ENCODE results near the gene CD46. TPM values are rescaled to one million over a fixed set of nuclear protein-coding genes. Genes with fewer than 3 reads are reported as not detected.
A peak's percentile ranks its signal among the peaks of the same experiment; 100 is the strongest.

CD46 gene
- total RNA-seq, 5 donors from 2014 or later (not counting 1 experiment from before 2014, with no cell fraction given) = 123 to 152 (median 145) TPM

DNA sequence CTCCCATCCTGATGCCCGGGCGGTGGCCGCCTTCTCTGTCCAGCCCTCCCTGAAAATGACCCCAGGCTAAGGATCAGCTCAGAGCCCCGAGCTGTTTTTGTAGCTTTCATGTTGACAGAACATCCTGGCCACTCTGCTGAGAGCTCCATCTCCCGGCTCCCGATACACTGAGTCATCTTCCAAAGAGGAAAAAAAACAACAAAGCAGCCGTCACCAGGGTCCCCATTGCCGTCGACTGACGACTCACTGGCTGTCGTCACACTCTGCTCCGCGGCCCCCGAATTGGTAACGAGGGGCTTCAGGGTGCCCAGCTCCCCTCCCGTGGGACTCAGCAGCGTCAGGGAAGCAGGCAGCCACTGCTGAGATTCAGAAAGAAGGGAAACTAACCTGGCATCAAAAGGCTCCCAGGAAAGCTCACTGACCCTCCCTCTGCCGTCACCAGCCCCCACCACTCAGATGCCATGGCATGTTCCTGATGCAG, 67.2 kb downstream of the CD46 start:
- H3K36me3 ChIP-seq (ENCODE audit: control insufficient read depth in 2 of 2, extremely low read depth in 1 of 2, insufficient read depth in 1 of 2, low read length in 1 of 2) = peaks cover 16 to 56% of the 10 kb centered on the region in 2 donors
- Mint-ChIP-seq H3K9me3 (no peaks in the 10 kb centered on the region), H3K4me3 (no peak overlapping the region), H3K27me3 (peaks cover 2 to 4% of the 10 kb centered on the region in 2 donors), H3K4me1 (peaks cover 80 to 93% (median 91%) of the 10 kb centered on the region in 3 donors), H3K27ac (no peak overlapping the region), H3K36me3 (peaks cover 71% of the 10 kb centered on the region)
- ChIA-PET POLR2A (interaction anchor here in 1 of 2 donors (0.6 to 1.5 kb wide), 2 partner anchors 33 to 1209 kb away, joined by 3 to 5 read pairs; no protein-coding TSS in a partner anchor), CTCF (interaction anchor here in 1 of 2 donors (1.0 kb wide), 3 partner anchors 11 to 66 kb away, joined by 3 to 6 read pairs (median 3); no protein-coding TSS in a partner anchor)
- peaks cover 0 to 66% of the 10 kb centered on the region in 2 experiments for H3K4me1 ChIP-seq (ENCODE audit: control insufficient read depth in 1 of 2, extremely low read depth in 1 of 2, insufficient read depth in 2 of 2, low read length in 2 of 2)
- no peaks in the 10 kb centered on the region for H3K27me3 ChIP-seq (replicated peaks in 1 of 2; ENCODE audit: control insufficient read depth in 2 of 2, extremely low read depth in 1 of 2, insufficient read depth in 2 of 2, low read length in 1 of 2)
- ATAC-seq (replicated peaks in 1 of 4) = no peak
- DNase-seq = peak in 1 of 35 experiments; percentile 16
- no peak overlapping the region for H3K4me3 ChIP-seq (ENCODE audit: control insufficient read depth in 1 of 2, extremely low read depth in 1 of 2, low read length in 1 of 2)
- 95% methylated on average over 17 of the region's 18 CpGs for WGBS (ENCODE audit: insufficient coverage)
- no peak overlapping the region for H3K27ac ChIP-seq (ENCODE audit: low read length)
- H3K9me3 ChIP-seq = no peaks in the 10 kb centered on the region

DNA sequence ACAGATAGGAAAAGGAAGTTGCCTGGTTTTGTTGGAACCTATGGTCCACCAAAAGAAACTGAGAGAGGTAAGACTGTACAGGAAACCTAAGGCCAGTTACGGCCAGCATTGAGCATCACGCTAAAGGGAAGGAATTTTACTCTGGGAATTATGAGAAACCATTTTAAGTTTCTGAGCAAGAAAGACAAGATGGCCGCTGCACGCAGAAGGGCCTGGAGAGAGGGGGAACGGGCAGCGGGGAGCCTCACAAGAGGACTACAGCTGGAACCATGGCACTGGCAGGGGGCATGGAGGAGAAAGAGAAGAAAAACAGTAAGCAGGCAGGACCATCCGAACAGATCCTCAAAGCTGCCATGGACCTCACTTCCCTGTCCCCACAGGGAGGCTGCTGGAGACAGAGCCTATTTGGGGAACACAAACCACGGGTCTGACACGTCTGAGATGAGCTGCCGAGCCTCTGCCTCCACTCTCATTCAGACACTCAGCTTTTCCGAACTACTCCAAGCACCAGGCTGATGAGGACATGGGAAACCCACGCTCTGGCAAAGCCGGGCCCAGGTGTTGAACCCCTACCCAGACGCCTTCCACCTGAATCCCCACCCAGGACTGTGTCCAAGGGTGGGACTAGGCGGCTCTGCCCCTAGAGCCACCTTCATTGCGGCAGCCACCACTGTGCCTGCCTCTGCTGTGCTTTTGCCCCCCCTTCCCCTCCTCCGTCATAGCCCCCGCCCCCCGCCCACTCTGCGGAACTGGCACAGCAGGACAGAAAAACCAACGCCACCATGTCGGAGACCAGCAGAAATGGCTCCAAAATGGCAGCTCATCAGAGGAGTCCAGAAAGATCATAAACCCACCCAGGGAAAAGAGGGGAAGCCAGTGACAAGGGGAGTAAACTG, 69.0 kb downstream of the CD46 start:
- Histone ChIP-seq H3K4me3 (ENCODE audit: control insufficient read depth in 1 of 2, extremely low read depth in 1 of 2, low read length in 1 of 2) (no peak overlapping the region), H3K4me1 (ENCODE audit: control insufficient read depth in 1 of 2, extremely low read depth in 1 of 2, insufficient read depth in 2 of 2, low read length in 2 of 2) (peaks cover 8 to 76% of the 10 kb centered on the region in 2 experiments), H3K36me3 (ENCODE audit: control insufficient read depth in 2 of 2, extremely low read depth in 1 of 2, insufficient read depth in 1 of 2, low read length in 1 of 2) (peaks cover 9 to 38% of the 10 kb centered on the region in 2 donors), H3K27me3 (replicated peaks in 1 of 2; ENCODE audit: control insufficient read depth in 2 of 2, extremely low read depth in 1 of 2, insufficient read depth in 2 of 2, low read length in 1 of 2) (no peaks in the 10 kb centered on the region), H3K9me3 (no peaks in the 10 kb centered on the region), H3K27ac (ENCODE audit: low read length) (no peak overlapping the region)
- peak overlapping the region; percentile 34 to 96 (median 92) for H3K4me3 Mint-ChIP-seq
- POLR2A ChIA-PET = no interaction called here
- H3K27me3 Mint-ChIP-seq = peaks cover 2 to 4% of the 10 kb centered on the region in 2 donors
- CTCF ChIA-PET = no interaction called here
- WGBS (ENCODE audit: insufficient coverage) = 96% methylated on average over 12 of the region's 22 CpGs
- H3K27ac Mint-ChIP-seq = peak overlapping the region; percentile 68 to 83
- no peaks in the 10 kb centered on the region for H3K9me3 Mint-ChIP-seq
- H3K4me1 Mint-ChIP-seq = peaks cover 88 to 93% (median 91%) of the 10 kb centered on the region in 3 donors
- DNase-seq = no peak
- H3K36me3 Mint-ChIP-seq = peaks cover 53% of the 10 kb centered on the region
- no peak for ATAC-seq (replicated peaks in 1 of 4)

DNA sequence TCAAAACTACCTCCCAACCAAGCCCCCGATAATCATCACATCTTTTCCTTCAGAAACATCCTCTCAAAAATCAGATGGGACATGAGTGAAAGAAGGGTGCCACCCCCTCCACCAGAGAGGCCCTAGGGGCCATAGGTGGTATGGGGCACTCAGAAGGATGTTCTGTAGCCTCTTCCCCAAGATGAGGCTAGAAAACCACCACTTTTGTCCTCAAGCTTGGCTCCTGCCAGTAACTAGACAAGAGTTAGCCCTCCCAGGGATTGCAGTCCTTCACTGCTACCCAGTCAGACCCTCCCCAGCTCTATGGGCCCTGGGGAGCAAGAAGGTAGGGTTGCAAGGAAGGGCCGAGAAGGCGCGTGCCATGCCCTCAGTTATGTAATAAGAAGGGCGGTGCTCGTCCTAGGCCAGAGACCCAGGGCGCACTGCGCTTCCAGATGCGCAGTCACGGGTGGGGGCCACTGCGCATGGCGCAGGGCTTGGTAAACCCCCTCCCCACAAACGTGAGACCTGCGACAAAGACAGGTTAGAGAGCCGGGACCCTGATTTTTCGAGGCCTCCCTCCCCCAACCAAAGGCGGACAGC, 69.7 kb downstream of the CD46 start:
- Histone ChIP-seq H3K27ac (ENCODE audit: low read length) (no peak overlapping the region), H3K4me1 (ENCODE audit: control insufficient read depth in 1 of 2, extremely low read depth in 1 of 2, insufficient read depth in 2 of 2, low read length in 2 of 2) (peaks cover 14 to 76% of the 10 kb centered on the region in 2 experiments), H3K9me3 (no peaks in the 10 kb centered on the region), H3K4me3 (ENCODE audit: control insufficient read depth in 1 of 2, extremely low read depth in 1 of 2, low read length in 1 of 2) (peak overlapping the region in 1 of 2 donors; percentile 4), H3K36me3 (ENCODE audit: control insufficient read depth in 2 of 2, extremely low read depth in 1 of 2, insufficient read depth in 1 of 2, low read length in 1 of 2) (peaks cover 5 to 30% of the 10 kb centered on the region in 2 donors), H3K27me3 (replicated peaks in 1 of 2; ENCODE audit: control insufficient read depth in 2 of 2, extremely low read depth in 1 of 2, insufficient read depth in 2 of 2, low read length in 1 of 2) (no peaks in the 10 kb centered on the region)
- peak overlapping the region; percentile 92 to 96 (median 93) for H3K4me3 Mint-ChIP-seq
- no peaks in the 10 kb centered on the region for H3K9me3 Mint-ChIP-seq
- peaks cover 46% of the 10 kb centered on the region for H3K36me3 Mint-ChIP-seq
- ATAC-seq (replicated peaks in 1 of 4) (no peak), DNase-seq (no peak)
- H3K27ac Mint-ChIP-seq = peak overlapping the region in 1 of 2 donors; percentile 99
- peaks cover 2 to 4% of the 10 kb centered on the region in 2 donors for H3K27me3 Mint-ChIP-seq
- POLR2A ChIA-PET = interaction anchor here (0.6 to 1.6 kb wide), 3 partner anchors 40 to 190 kb away, joined by 3 to 4 read pairs (median 3); no protein-coding TSS in a partner anchor
- peaks cover 88 to 93% (median 91%) of the 10 kb centered on the region in 3 donors for H3K4me1 Mint-ChIP-seq
- WGBS (ENCODE audit: insufficient coverage) = 94% methylated on average over 11 of the region's 17 CpGs
- CTCF ChIA-PET = interaction anchor here in 1 of 2 donors (1.5 kb wide), 1 partner anchor 24 kb away, joined by 3 read pairs; no protein-coding TSS in a partner anchor

DNA sequence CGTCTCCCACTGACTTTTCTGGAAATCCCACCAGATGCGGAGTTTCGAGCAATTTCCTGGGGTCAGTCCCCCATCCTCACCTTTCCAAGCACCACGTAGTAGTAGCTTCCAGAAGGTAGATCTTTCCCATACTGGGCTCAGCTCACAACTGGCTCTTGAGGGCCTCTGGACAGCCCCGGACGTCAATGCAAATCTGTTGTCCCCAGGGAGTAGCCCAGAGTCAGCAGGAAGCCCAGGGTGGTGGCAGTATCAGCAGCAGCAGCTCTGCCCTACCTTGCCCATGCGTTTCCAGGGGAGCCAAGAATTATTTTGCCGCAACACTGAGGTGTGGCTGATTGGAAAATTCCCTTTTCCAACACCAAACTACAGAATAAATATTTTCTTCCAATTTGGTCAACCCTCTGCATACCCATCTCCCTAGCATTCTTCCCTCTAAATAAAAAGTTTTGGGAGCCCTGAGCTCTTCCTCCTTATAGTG, 70.3 kb downstream of the CD46 start:
- peaks cover 15 to 76% of the 10 kb centered on the region in 2 experiments for H3K4me1 ChIP-seq (ENCODE audit: control insufficient read depth in 1 of 2, extremely low read depth in 1 of 2, insufficient read depth in 2 of 2, low read length in 2 of 2)
- peaks cover 3 to 24% of the 10 kb centered on the region in 2 donors for H3K36me3 ChIP-seq (ENCODE audit: control insufficient read depth in 2 of 2, extremely low read depth in 1 of 2, insufficient read depth in 1 of 2, low read length in 1 of 2)
- ATAC-seq (replicated peaks in 1 of 4) = no peak
- no peaks in the 10 kb centered on the region for H3K27me3 ChIP-seq (replicated peaks in 1 of 2; ENCODE audit: control insufficient read depth in 2 of 2, extremely low read depth in 1 of 2, insufficient read depth in 2 of 2, low read length in 1 of 2)
- Mint-ChIP-seq H3K27me3 (peaks cover 2 to 4% of the 10 kb centered on the region in 2 donors), H3K27ac (peak overlapping the region; percentile 98 to 99), H3K36me3 (peaks cover 40% of the 10 kb centered on the region), H3K4me1 (peaks cover 88 to 93% (median 91%) of the 10 kb centered on the region in 3 donors), H3K9me3 (no peaks in the 10 kb centered on the region), H3K4me3 (peak overlapping the region; percentile 92 to 96 (median 93))
- 98% methylated on average over 6 of the region's 8 CpGs for WGBS (ENCODE audit: insufficient coverage)
- H3K9me3 ChIP-seq = no peaks in the 10 kb centered on the region
- DNase-seq = no peak
- peak overlapping the region; percentile 91 for H3K27ac ChIP-seq (ENCODE audit: low read length)
- H3K4me3 ChIP-seq (ENCODE audit: control insufficient read depth in 1 of 2, extremely low read depth in 1 of 2, low read length in 1 of 2) = peak overlapping the region in 1 of 2 donors; percentile 58
- ChIA-PET CTCF (interaction anchor here (0.5 to 3.4 kb wide), 12 partner anchors 11 to 141 kb away, joined by 3 to 44 read pairs (median 4); no protein-coding TSS in a partner anchor), POLR2A (interaction anchor here (0.5 to 1.6 kb wide), 9 partner anchors 11 to 190 kb away, joined by 3 to 6 read pairs (median 4); no protein-coding TSS in a partner anchor)

DNA sequence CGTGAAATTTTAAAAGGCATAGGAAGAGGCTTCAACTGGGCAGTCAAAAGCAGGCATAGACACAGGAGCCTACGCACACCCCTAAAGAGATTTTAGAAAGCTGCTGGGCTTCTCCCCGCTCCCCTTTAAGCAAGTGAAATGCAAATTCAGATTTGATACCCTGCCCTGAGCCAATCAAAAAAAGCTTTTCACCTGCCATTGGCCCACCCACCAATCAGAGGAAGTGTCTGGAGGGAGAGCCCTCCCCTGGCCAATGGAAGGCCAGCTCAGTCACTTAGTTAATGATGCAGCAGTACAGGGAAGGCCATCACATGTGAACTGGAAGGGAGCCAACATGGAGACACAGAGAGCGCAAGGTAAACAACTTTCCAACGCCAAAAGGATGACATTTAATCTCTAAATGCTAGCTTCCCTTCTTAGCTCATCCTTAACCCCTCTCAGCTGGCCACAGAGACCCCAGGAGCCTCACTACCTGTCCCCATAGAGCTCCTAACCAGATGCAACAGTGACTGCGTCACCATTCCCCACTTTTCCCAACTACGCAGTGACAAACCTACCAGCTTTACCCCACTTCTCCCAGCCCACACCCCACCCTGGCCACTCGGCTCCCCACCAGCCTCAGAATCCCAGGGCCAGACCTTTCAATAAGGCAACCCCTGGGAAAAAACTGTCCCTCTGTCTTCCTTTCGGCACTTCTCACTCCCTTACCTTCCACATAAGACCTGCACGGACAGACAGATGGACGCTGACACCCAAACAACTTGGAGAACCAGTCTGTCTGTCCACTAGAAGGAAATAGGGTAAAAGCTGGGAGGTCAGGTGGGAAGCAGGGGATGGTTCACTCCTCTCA, 71.0 kb downstream of the CD46 start:
- no peaks in the 10 kb centered on the region for H3K9me3 Mint-ChIP-seq
- peaks cover 3 to 18% of the 10 kb centered on the region in 2 donors for H3K36me3 ChIP-seq (ENCODE audit: control insufficient read depth in 2 of 2, extremely low read depth in 1 of 2, insufficient read depth in 1 of 2, low read length in 1 of 2)
- peak overlapping the region; percentile 98 to 99 for H3K27ac Mint-ChIP-seq
- peaks cover 33% of the 10 kb centered on the region for H3K36me3 Mint-ChIP-seq
- DNase-seq = peak; percentile 48 to 87 (median 73)
- H3K27me3 Mint-ChIP-seq = peaks cover 2 to 4% of the 10 kb centered on the region in 2 donors
- H3K4me1 Mint-ChIP-seq = peaks cover 88 to 93% (median 91%) of the 10 kb centered on the region in 3 donors
- H3K27me3 ChIP-seq (replicated peaks in 1 of 2; ENCODE audit: control insufficient read depth in 2 of 2, extremely low read depth in 1 of 2, insufficient read depth in 2 of 2, low read length in 1 of 2) = no peaks in the 10 kb centered on the region
- H3K4me1 ChIP-seq (ENCODE audit: control insufficient read depth in 1 of 2, extremely low read depth in 1 of 2, insufficient read depth in 2 of 2, low read length in 2 of 2) = peaks cover 17 to 69% of the 10 kb centered on the region in 2 experiments
- ChIA-PET POLR2A (interaction anchor here (0.5 to 1.6 kb wide), 14 partner anchors 10 to 68 kb away, joined by 3 to 6 read pairs (median 4); no protein-coding TSS in a partner anchor), CTCF (interaction anchor here (0.5 to 3.4 kb wide), 15 partner anchors 10 to 140 kb away, joined by 3 to 44 read pairs (median 4); no protein-coding TSS in a partner anchor)
- H3K9me3 ChIP-seq = no peaks in the 10 kb centered on the region
- H3K27ac ChIP-seq (ENCODE audit: low read length) = peak overlapping the region; percentile 91
- WGBS (ENCODE audit: insufficient coverage) = 72% methylated on average over 5 of the region's 11 CpGs
- H3K4me3 ChIP-seq (ENCODE audit: control insufficient read depth in 1 of 2, extremely low read depth in 1 of 2, low read length in 1 of 2) = peak overlapping the region; percentile 0 to 58
- H3K4me3 Mint-ChIP-seq = peak overlapping the region; percentile 92 to 96 (median 93)
- peak; percentile 58 to 62 (median 61) for ATAC-seq (replicated peaks in 1 of 4)

Measured in T-cell (primary cell).